PC-3 (cell line): Measurements from ENCODE around the gene CALB2.

ENCODE experiments used
- CTCF ChIP-seq: fragments of 300-600 bp; sonication (generic); conservative IDR thresholded peaks from 2 replicates; pipeline ENCODE4 v1.5.1; 2017; ENCODE audit warnings: antibody characterized with exemption, low read depth, mild to moderate bottlenecking, low read length
- EZH2 ChIP-seq: fragments of 300-600 bp; sonication (generic); IDR thresholded peaks from one replicate; pipeline ENCODE4 v1.6.1; 2017; ENCODE audit warnings: antibody characterized with exemption, mild to moderate bottlenecking, low read length; ENCODE audit not compliant: unreplicated experiment
- EZH2phosphoT487 ChIP-seq: fragments of 300-600 bp; sonication (generic); IDR thresholded peaks from 2 replicates; pipeline ENCODE4 v1.6.1; 2018; ENCODE audit warnings: mild to moderate bottlenecking, antibody characterized with exemption, low read length, borderline replicate concordance

GRCh38 chr16:71351558-71351901, 7.0 kb upstream of the CALB2 start:
- TF ChIP-seq CTCF (no peak), EZH2 (no peak), EZH2phosphoT487 (no peak)
